HL-60 (cell line): ENCODE results near the gene NPC1.

ENCODE experiments used
- DNase-seq, 2 experiments: peaks; one replicate each; pipeline ENCODE4 v3.0.0-alpha.2; 2010 to 2020; ENCODE audit warnings: low read depth in 1 of 2, low spot score in 1 of 2
- H3K27ac ChIP-seq: fragments of 250-450 bp; sonication (Bioruptor Pico); replicated peaks from 2 replicates; pipeline ENCODE4 v1.5.1; 2020; ENCODE audit warnings: mild to moderate bottlenecking, moderate library complexity
- H3K27me3 ChIP-seq: fragments of 250-450 bp; sonication (Bioruptor Pico); 2 replicates; pipeline ENCODE4 v1.5.1; 2021; ENCODE audit warnings: mild to moderate bottlenecking, moderate library complexity; ENCODE audit not compliant: insufficient read depth, poor library complexity, severe bottlenecking
- H3K4me3 ChIP-seq: replicated peaks from 2 replicates; pipeline ENCODE4 v1.5.1; 2011; ENCODE audit warnings: mild to moderate bottlenecking, control low read depth, low read length; ENCODE audit not compliant: insufficient read depth
- GABPA ChIP-seq: IDR thresholded peaks from 2 replicates; pipeline ENCODE4 v1.6.1; 2012; ENCODE audit warnings: low read depth
- POLR2AphosphoS5 ChIP-seq: IDR thresholded peaks from 2 replicates; pipeline ENCODE4 v1.6.1; 2012; ENCODE audit warnings: low read depth
- SPI1 ChIP-seq: IDR thresholded peaks from 2 replicates; pipeline ENCODE4 v1.6.1; 2012; ENCODE audit warnings: low read depth, mild to moderate bottlenecking, borderline replicate concordance
- TF ChIP-seq, protein P1 (sequence below): IDR thresholded peaks from one replicate; pipeline ENCODE4 v1.5.1; 2011; ENCODE audit warnings: low read length, control low read depth, inconsistent platforms; ENCODE audit not compliant: insufficient read depth
- TF ChIP-seq, protein P2 (sequence below): IDR thresholded peaks from 2 replicates; pipeline ENCODE4 v1.6.1; 2012; ENCODE audit warnings: low read depth; ENCODE audit not compliant: insufficient replicate concordance

Gene NPC1

DNA sequence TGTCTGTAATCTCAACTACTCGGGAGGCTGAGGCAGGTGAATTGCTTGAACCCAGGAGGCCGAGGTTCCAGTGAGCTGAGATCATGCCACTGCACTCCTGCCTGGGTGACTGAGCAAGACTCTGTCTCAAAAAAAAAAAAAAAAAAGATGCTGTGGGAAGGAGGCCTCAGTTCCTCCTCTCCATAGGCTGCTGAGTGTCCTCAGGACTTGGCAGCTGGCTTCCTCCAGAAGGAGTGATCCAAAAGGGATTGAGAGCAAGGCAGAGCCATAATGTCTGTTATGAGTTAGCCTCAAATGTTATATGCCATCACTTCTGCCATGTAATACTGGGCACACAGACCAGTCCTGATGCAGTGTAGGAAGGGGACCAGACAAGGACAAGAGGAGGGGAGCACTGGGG, 6.6 kb upstream of the NPC1 start:
- no peak overlapping the region for H3K27ac ChIP-seq
- peaks cover 2% of the 10 kb centered on the region for H3K27me3 ChIP-seq
- TF ChIP-seq, protein P1, sequence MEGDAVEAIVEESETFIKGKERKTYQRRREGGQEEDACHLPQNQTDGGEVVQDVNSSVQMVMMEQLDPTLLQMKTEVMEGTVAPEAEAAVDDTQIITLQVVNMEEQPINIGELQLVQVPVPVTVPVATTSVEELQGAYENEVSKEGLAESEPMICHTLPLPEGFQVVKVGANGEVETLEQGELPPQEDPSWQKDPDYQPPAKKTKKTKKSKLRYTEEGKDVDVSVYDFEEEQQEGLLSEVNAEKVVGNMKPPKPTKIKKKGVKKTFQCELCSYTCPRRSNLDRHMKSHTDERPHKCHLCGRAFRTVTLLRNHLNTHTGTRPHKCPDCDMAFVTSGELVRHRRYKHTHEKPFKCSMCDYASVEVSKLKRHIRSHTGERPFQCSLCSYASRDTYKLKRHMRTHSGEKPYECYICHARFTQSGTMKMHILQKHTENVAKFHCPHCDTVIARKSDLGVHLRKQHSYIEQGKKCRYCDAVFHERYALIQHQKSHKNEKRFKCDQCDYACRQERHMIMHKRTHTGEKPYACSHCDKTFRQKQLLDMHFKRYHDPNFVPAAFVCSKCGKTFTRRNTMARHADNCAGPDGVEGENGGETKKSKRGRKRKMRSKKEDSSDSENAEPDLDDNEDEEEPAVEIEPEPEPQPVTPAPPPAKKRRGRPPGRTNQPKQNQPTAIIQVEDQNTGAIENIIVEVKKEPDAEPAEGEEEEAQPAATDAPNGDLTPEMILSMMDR = no peak
- TF ChIP-seq, protein P2, sequence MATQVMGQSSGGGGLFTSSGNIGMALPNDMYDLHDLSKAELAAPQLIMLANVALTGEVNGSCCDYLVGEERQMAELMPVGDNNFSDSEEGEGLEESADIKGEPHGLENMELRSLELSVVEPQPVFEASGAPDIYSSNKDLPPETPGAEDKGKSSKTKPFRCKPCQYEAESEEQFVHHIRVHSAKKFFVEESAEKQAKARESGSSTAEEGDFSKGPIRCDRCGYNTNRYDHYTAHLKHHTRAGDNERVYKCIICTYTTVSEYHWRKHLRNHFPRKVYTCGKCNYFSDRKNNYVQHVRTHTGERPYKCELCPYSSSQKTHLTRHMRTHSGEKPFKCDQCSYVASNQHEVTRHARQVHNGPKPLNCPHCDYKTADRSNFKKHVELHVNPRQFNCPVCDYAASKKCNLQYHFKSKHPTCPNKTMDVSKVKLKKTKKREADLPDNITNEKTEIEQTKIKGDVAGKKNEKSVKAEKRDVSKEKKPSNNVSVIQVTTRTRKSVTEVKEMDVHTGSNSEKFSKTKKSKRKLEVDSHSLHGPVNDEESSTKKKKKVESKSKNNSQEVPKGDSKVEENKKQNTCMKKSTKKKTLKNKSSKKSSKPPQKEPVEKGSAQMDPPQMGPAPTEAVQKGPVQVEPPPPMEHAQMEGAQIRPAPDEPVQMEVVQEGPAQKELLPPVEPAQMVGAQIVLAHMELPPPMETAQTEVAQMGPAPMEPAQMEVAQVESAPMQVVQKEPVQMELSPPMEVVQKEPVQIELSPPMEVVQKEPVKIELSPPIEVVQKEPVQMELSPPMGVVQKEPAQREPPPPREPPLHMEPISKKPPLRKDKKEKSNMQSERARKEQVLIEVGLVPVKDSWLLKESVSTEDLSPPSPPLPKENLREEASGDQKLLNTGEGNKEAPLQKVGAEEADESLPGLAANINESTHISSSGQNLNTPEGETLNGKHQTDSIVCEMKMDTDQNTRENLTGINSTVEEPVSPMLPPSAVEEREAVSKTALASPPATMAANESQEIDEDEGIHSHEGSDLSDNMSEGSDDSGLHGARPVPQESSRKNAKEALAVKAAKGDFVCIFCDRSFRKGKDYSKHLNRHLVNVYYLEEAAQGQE = no peak
- TF ChIP-seq GABPA (no peak), POLR2AphosphoS5 (no peak), SPI1 (no peak)
- no peak overlapping the region for H3K4me3 ChIP-seq
- no peak for DNase-seq

DNA sequence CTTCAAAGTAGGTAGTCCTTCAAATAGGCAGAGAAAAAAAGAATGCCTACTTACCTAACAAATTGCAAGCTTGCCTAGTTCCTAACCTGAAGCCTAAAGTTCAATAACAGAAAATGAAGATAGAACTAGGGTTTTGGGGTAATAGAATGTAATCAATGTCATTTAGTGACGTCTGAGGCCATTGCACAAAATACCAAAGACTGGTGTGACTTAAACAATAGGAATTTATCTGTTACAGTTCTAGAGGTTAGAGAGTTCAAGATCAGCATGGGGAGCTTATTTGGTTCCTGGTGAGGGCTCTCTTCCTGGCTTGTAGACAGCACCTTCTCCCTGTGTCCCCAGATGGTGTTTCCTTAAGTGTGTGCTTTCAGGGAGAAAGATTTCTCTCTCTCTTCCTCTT, 4.7 kb upstream of the NPC1 start:
- no peak for DNase-seq
- TF ChIP-seq GABPA (no peak), SPI1 (no peak), POLR2AphosphoS5 (no peak)
- TF ChIP-seq, protein P1 = no peak
- TF ChIP-seq, protein P2 = no peak
- H3K27ac ChIP-seq = no peak overlapping the region

DNA sequence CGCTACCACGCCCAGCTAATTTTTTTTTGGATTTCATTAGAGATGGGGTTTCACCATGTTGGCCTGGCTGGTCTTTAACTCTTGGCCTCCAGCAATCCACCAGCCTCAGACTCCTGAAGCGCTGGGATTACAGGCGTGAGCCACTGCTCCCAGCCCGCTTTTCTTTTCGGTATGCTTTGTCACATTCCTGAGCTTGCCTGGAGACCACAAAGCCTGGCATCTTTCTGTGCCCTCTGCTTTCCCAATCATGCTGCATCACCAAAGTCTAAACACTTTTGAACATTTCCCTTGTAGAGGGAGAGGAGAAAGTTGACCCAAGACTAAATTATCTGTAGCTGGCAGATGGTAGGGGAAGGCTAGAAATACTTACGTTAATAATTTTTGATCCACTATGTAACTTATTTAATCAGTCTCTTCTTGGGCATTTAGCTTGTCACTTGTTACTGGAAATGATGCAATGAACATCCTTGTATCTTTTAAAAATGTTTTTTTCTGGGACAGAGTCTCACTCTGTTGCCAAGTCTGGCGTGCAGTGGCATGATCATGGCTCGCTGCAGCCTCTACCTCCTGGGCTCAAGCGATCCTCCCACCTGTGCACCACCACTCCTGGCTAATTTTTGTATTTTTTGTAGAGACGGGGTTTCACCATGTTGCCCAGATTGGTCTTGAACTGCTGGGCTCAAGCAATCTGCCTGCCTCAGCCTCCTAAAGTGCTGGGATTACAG, 2.7 kb upstream of the NPC1 start:
- TF ChIP-seq, protein P2 = no peak
- TF ChIP-seq, protein P1 = no peak
- TF ChIP-seq SPI1 (no peak), GABPA (no peak), POLR2AphosphoS5 (no peak)
- H3K27me3 ChIP-seq = peaks cover 6% of the 10 kb centered on the region
- DNase-seq = no peak
- no peak overlapping the region for H3K4me3 ChIP-seq
- no peak overlapping the region for H3K27ac ChIP-seq

More for the DNA sequence above, 4.7 kb upstream of the NPC1 start:
- Histone ChIP-seq H3K4me3 (no peak overlapping the region), H3K27me3 (peaks cover 6% of the 10 kb centered on the region)
